ENCODE measurements around the gene TMEM250.

- TF ChIP-seq POLR2A (IDR thresholded peaks at IDR 0.05; ENCODE audit: low read depth, low read length) (no peak), TAF1 (IDR thresholded peaks at IDR 0.05; ENCODE audit: borderline replicate concordance, low read depth, low read length) (no peak)
These were observed 20.5 kb downstream of the TMEM250 start for GRCh38 chr9:136098210-136098609.

Measured in GM12892 (cell line).